LNCAP (cell line): ENCODE measurements around the gene HIGD1A.

Source experiments
- CTCF ChIP-seq: fragments of 450-650 bp; IDR thresholded peaks from 2 replicates; pipeline ENCODE4 v1.5.1; 2017; ENCODE audit warnings: mild to moderate bottlenecking

HIGD1A gene

GRCh38 chr3:42786631-42787030, 17.7 kb downstream of the HIGD1A start:
- no peak for TF ChIP-seq CTCF

GRCh38 chr3:42786212-42786611, 18.1 kb downstream of the HIGD1A start:
- no peak for TF ChIP-seq CTCF

- peak; percentile 79 for TF ChIP-seq CTCF
Observed at GRCh38 chr3:42780892-42781700, 23.2 kb downstream of the HIGD1A start.

- no peak for TF ChIP-seq CTCF
Observed at GRCh38 chr3:42780398-42780797, 23.9 kb downstream of the HIGD1A start.

GRCh38 chr3:42778644-42779043, 25.6 kb downstream of the HIGD1A start:
- no peak for TF ChIP-seq CTCF

- TF ChIP-seq CTCF: no peak
Observed at GRCh38 chr3:42773409-42773751, 30.9 kb downstream of the HIGD1A start.

- no peak for TF ChIP-seq CTCF
Observed at GRCh38 chr3:42772670-42773408, 31.5 kb downstream of the HIGD1A start, which contains the start of gene CCDC13. TSS of gene CCDC13 (minus strand) at chr3:42773253. CDS start at chr3:42758345, 14,908 bp downstream.
